HEK293T (cell line): Measurements from ENCODE around the gene ARMC6.

Experiments
- BHLHE40 ChIP-seq: fragments of 450-650 bp; IDR thresholded peaks from 2 replicates; pipeline ENCODE4 v1.6.1; 2016; ENCODE audit warnings: mild to moderate bottlenecking, moderate library complexity, borderline replicate concordance
- CTBP1 ChIP-seq: fragments of 450-650 bp; IDR thresholded peaks from 2 replicates; pipeline ENCODE4 v1.6.1; 2016; ENCODE audit warnings: borderline replicate concordance
- ELF4 ChIP-seq: fragments of 450-650 bp; IDR thresholded peaks from 2 replicates; pipeline ENCODE4 v1.6.1; 2017; ENCODE audit warnings: antibody characterized with exemption
- FOXA1 ChIP-seq: fragments of 450-650 bp; IDR thresholded peaks from 2 replicates; pipeline ENCODE4 v1.6.1; 2016; ENCODE audit warnings: mild to moderate bottlenecking
- FOXK2 ChIP-seq: fragments of 450-650 bp; IDR thresholded peaks from 2 replicates; pipeline ENCODE4 v1.6.1; 2016; ENCODE audit warnings: mild to moderate bottlenecking
- FOXM1 ChIP-seq: fragments of 450-650 bp; IDR thresholded peaks from 2 replicates; pipeline ENCODE4 v1.6.1; 2017; ENCODE audit warnings: mild to moderate bottlenecking, borderline replicate concordance
- HDGF ChIP-seq: fragments of 450-650 bp; IDR thresholded peaks from 2 replicates; pipeline ENCODE4 v1.6.1; 2017; ENCODE audit warnings: antibody characterized with exemption, borderline replicate concordance
- L3MBTL2 ChIP-seq: fragments of 450-650 bp; conservative IDR thresholded peaks from 2 replicates; pipeline ENCODE4 v1.6.1; 2016; ENCODE audit warnings: mild to moderate bottlenecking
- LEF1 ChIP-seq: fragments of 450-650 bp; IDR thresholded peaks from 2 replicates; pipeline ENCODE4 v1.6.1; 2017; ENCODE audit warnings: mild to moderate bottlenecking, borderline replicate concordance
- PKNOX1 ChIP-seq: fragments of 450-650 bp; IDR thresholded peaks from 2 replicates; pipeline ENCODE4 v1.6.1; 2016
- SP1 ChIP-seq: fragments of 450-650 bp; IDR thresholded peaks from 2 replicates; pipeline ENCODE4 v1.6.1; 2017
- TARDBP ChIP-seq: fragments of 450-650 bp; IDR thresholded peaks from 2 replicates; pipeline ENCODE4 v1.6.1; 2016
- ZNF384 ChIP-seq: fragments of 450-650 bp; IDR thresholded peaks from 2 replicates; pipeline ENCODE4 v1.6.1; 2016

GRCh38 chr19:19077103-19077502 is 43.7 kb downstream of the ARMC6 start:
- TF ChIP-seq HDGF, result no peak
- TF ChIP-seq BHLHE40, result no peak
- TF ChIP-seq LEF1, result no peak
- no peak for TF ChIP-seq FOXM1
- TF ChIP-seq FOXA1, result no peak
- no peak for TF ChIP-seq ELF4
- TF ChIP-seq FOXK2, result no peak
- no peak for TF ChIP-seq CTBP1
- TF ChIP-seq PKNOX1, result no peak
- no peak for TF ChIP-seq SP1
- TF ChIP-seq TARDBP, result no peak
- no peak for TF ChIP-seq ZNF384
- no peak for TF ChIP-seq L3MBTL2
